SJSA1 (cell line): Measurements from ENCODE around the gene PANK4. TPM values are rescaled to one million over a fixed set of nuclear protein-coding genes. Genes with fewer than 3 reads are reported as not detected.

Experiments used
- DNase-seq, 2 experiments: peaks; one replicate each; pipeline ENCODE4 v3.0.0-alpha.2; 2015 to 2020; ENCODE audit warnings: low spot score in 2 of 2, low read depth in 1 of 2
- H3K27ac ChIP-seq: fragments of 250-450 bp; sonication (Bioruptor Pico); 2 replicates; pipeline ENCODE4 v1.5.1; 2020; ENCODE audit warnings: mild to moderate bottlenecking, moderate library complexity
- H3K27me3 ChIP-seq: fragments of 250-450 bp; sonication (Bioruptor Pico); replicated peaks from 2 replicates; pipeline ENCODE4 v1.5.1; 2020; ENCODE audit warnings: mild to moderate bottlenecking, moderate library complexity
- H3K36me3 ChIP-seq: fragments of 250-450 bp; sonication (Bioruptor Pico); 2 replicates; pipeline ENCODE4 v1.5.1; 2020; ENCODE audit warnings: mild to moderate bottlenecking
- H3K4me1 ChIP-seq: fragments of 250-450 bp; sonication (Bioruptor Pico); replicated peaks from 2 replicates; pipeline ENCODE4 v1.6.1; 2021; ENCODE audit warnings: mild to moderate bottlenecking
- H3K4me3 ChIP-seq: fragments of 250-450 bp; sonication (Bioruptor Pico); 2 replicates; pipeline ENCODE4 v1.5.1; 2020; ENCODE audit warnings: mild to moderate bottlenecking
- H3K9me3 ChIP-seq: fragments of 250-450 bp; sonication (Bioruptor Pico); replicated peaks from 2 replicates; pipeline ENCODE4 v1.5.1; 2020; ENCODE audit warnings: mild to moderate bottlenecking
- total RNA-seq: library from RNA; depleted of rRNA; stranded (reverse); fragments of >200 nt; shearing (Covaris generic); gene quantifications from 2 replicates; pipeline ENCODE4 v1.2.3, GENCODE V29; 2014

Gene PANK4
- total RNA-seq, 1 experiment from 2014 or later: 39.9 TPM

DNA sequence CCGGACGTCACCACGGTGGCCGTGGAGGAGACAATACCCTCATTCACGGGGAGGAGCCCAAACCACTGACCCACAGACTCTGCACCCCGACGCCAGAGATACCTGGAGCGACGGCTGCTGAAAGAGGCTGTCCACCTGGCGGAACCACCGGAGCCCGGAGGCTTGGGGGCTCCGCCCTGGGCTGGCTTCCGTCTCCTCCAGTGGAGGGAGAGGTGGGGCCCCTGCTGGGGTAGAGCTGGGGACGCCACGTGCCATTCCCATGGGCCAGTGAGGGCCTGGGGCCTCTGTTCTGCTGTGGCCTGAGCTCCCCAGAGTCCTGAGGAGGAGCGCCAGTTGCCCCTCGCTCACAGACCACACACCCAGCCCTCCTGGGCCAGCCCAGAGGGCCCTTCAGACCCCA, 36.8 kb upstream of the PANK4 start:
- peaks cover 10% of the 10 kb centered on the region for H3K4me1 ChIP-seq
- H3K9me3 ChIP-seq: no peaks in the 10 kb centered on the region
- no peak overlapping the region for H3K4me3 ChIP-seq
- H3K27ac ChIP-seq: no peak overlapping the region
- DNase-seq: no peak
- H3K36me3 ChIP-seq: no peaks in the 10 kb centered on the region
- H3K27me3 ChIP-seq: no peaks in the 10 kb centered on the region

GRCh38 chr1:2561898-2562895, 35.8 kb upstream of the PANK4 start:
- no peak for DNase-seq

GRCh38 chr1:2561446-2561845, 35.0 kb upstream of the PANK4 start:
- Histone ChIP-seq H3K4me1 (peaks cover 13% of the 10 kb centered on the region), H3K27me3 (no peaks in the 10 kb centered on the region), H3K4me3 (no peak overlapping the region), H3K27ac (no peak overlapping the region), H3K9me3 (no peaks in the 10 kb centered on the region), H3K36me3 (no peaks in the 10 kb centered on the region)
- DNase-seq: no peak

More at GRCh38 chr1:2561898-2562895, 35.8 kb upstream of the PANK4 start:
- Histone ChIP-seq H3K9me3 (no peaks in the 10 kb centered on the region), H3K27ac (no peak overlapping the region), H3K27me3 (no peaks in the 10 kb centered on the region), H3K4me1 (peaks cover 10% of the 10 kb centered on the region), H3K36me3 (no peaks in the 10 kb centered on the region), H3K4me3 (no peak overlapping the region)

- no peaks in the 10 kb centered on the region for H3K9me3 ChIP-seq
- no peak for DNase-seq
- peaks cover 13% of the 10 kb centered on the region for H3K4me1 ChIP-seq
- no peak overlapping the region for H3K27ac ChIP-seq
- no peak overlapping the region for H3K4me3 ChIP-seq
- no peaks in the 10 kb centered on the region for H3K36me3 ChIP-seq
- no peaks in the 10 kb centered on the region for H3K27me3 ChIP-seq
Observed at GRCh38 chr1:2560299-2561073, 34.1 kb upstream of the PANK4 start.

- no peak overlapping the region for H3K27ac ChIP-seq
- no peak overlapping the region for H3K4me3 ChIP-seq
- DNase-seq: no peak
- H3K27me3 ChIP-seq: no peaks in the 10 kb centered on the region
- no peaks in the 10 kb centered on the region for H3K36me3 ChIP-seq
- peaks cover 14% of the 10 kb centered on the region for H3K4me1 ChIP-seq
- no peaks in the 10 kb centered on the region for H3K9me3 ChIP-seq
Observed at GRCh38 chr1:2559509-2560298, 33.3 kb upstream of the PANK4 start.

DNA sequence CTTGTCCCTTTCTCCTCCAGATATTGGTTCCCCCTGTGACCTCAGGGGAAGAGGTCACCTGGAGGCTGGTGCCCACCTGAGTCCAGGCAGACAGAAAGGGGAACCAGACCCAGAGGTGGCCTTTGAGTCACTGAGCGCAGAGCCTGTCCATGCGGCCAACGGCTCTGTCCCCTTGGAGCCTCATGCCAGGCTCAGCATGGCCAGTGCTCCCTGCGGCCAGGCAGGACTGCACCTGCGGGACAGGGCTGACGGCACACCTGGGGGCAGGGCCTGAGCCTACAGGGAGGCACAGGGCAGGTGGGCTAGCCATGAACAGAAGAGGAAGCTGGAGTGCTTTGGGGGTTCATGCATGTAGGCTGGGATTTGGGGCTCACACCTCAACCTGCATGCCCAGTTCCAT, 32.5 kb upstream of the PANK4 start:
- peaks cover 14% of the 10 kb centered on the region for H3K4me1 ChIP-seq
- H3K27ac ChIP-seq: no peak overlapping the region
- DNase-seq: no peak
- no peaks in the 10 kb centered on the region for H3K36me3 ChIP-seq
- H3K9me3 ChIP-seq: no peaks in the 10 kb centered on the region
- H3K4me3 ChIP-seq: no peak overlapping the region
- H3K27me3 ChIP-seq: no peaks in the 10 kb centered on the region

GRCh38 chr1:2558420-2558819, 32.0 kb upstream of the PANK4 start:
- Histone ChIP-seq H3K9me3 (no peaks in the 10 kb centered on the region), H3K27ac (no peak overlapping the region), H3K27me3 (no peaks in the 10 kb centered on the region), H3K36me3 (no peaks in the 10 kb centered on the region), H3K4me1 (peaks cover 14% of the 10 kb centered on the region), H3K4me3 (no peak overlapping the region)
- DNase-seq: no peak

DNA sequence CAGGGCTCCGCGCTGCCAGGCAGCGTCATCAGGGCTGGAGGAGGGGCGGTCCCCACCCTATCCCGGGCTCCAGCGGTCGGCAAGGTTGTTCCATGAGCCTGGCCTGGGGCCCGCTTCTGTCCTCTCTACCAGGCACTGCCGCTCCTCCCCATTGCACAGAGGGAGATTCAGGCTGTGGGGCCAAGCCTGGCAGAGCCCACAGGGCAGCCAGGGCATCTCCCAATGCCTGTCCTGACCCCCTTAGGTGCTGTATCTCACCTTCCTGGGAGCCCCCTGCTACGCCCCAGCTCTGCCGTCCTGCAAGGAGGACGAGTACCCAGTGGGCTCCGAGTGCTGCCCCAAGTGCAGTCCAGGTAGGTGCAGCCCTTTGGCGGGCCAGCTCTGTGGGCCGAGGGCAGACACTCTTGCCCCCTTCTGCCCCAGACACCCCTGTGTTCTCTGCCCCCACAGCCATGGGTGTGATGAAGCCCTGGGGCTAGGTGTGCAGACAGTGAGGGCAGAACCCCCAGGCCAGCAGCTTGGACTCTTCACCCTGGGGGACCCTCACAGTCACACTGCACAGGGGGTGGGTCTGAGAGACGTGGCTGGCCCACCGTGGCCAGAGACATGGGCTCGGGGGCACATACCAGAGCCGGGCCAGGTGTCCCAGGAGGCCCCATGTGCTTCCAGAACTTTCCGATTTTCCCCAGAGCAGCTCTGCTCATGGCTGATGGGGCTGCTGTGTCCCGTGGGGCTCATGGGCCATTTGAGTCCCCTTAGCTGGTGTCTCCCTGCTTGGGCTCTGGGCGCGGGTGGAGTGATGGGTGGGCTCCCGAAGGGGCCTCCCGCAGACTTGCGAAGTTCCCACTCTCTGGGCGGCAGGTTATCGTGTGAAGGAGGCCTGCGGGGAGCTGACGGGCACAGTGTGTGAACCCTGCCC, 31.3 kb upstream of the PANK4 start:
- Histone ChIP-seq H3K4me1 (peaks cover 14% of the 10 kb centered on the region), H3K36me3 (no peaks in the 10 kb centered on the region), H3K27me3 (no peaks in the 10 kb centered on the region), H3K4me3 (no peak overlapping the region), H3K9me3 (no peaks in the 10 kb centered on the region), H3K27ac (no peak overlapping the region)
- no peak for DNase-seq

GRCh38 chr1:2556678-2557481, 30.5 kb upstream of the PANK4 start:
- peak overlapping the region; percentile 43 for H3K4me3 ChIP-seq
- peak overlapping the region; percentile 46 for H3K27ac ChIP-seq
- no peak for DNase-seq
- no peaks in the 10 kb centered on the region for H3K27me3 ChIP-seq
- H3K9me3 ChIP-seq: no peaks in the 10 kb centered on the region
- no peaks in the 10 kb centered on the region for H3K36me3 ChIP-seq
- H3K4me1 ChIP-seq: peaks cover 14% of the 10 kb centered on the region

DNA sequence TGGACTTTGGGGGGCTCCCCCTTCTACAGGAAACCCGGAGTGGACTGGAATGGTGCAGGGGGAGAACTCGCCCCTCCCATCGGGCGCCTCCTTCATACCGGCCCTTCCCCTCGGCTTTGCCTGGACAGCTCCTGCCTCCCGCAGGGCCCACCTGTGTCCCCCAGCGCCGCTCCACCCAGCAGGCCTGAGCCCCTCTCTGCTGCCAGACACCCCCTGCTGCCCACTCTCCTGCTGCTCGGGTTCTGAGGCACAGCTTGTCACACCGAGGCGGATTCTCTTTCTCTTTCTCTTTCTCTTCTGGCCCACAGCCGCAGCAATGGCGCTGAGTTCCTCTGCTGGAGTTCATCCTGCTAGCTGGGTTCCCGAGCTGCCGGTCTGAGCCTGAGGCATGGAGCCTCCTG, 29.9 kb upstream of the PANK4 start, which contains the start of gene TNFRSF14:
Gene TNFRSF14 (plus strand): TSS at position 95 of the 401 bp plus-strand sequence. CDS start 294 bp downstream, at position 389.
- Histone ChIP-seq H3K27ac (peak within 1 kb of the TSS; percentile 46), H3K36me3 (no peaks in the 10 kb centered on the region), H3K4me3 (peak within 1 kb of the TSS; percentile 43), H3K27me3 (no peaks in the 10 kb centered on the region), H3K4me1 (peaks cover 14% of the 10 kb centered on the region), H3K9me3 (no peaks in the 10 kb centered on the region)
- DNase-seq: peak in 1 of 2 experiments; percentile 68

DNA sequence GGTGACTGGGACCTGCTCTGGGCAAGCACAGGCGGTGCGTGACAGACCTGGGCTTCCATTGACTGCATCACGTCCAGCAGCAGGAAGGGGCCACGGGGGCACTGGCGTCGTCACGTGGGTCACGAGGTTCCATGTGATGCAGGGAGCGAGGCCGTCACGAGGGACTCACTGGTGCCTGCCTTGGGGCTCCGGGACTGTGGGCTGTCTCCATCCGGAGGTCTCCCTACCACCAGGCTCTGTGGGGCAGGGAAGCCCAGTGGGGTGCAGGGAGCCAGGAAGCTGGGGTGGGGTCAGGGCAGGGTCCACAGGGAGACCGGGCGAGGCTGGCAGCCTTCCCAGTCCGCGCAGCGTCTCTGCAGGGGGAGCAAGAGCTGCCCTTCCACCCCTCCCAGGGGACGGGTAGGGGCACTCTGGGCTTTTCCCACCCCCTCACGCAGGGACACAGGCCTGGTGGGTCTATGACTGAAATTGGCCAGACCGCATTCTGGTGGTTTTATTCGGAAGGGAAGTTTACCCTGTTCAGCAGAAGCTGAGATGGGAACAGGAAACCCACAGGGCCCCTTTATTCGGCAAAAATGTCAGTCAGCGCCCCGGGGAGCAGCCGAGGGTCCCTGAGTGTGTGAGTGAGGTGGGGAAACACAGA, 29.4 kb upstream of the PANK4 start:
- Histone ChIP-seq H3K27me3 (no peaks in the 10 kb centered on the region), H3K4me1 (peaks cover 14% of the 10 kb centered on the region), H3K36me3 (no peaks in the 10 kb centered on the region), H3K4me3 (peak overlapping the region; percentile 43), H3K9me3 (no peaks in the 10 kb centered on the region), H3K27ac (peak overlapping the region; percentile 46)
- DNase-seq: no peak
